Activated naive CD8-positive, alpha-beta T cell treated with anti-CD3 and anti-CD28 coated beads, Interleukin-2, amount 10 ng/mL, durations not matched to agents 7 days and 5 days (primary cell): Measurements from ENCODE around the gene GABRG3. TPM values are rescaled to one million over a fixed set of nuclear protein-coding genes. Genes with fewer than 3 reads are reported as not detected.

Experiments used
- ATAC-seq: fragments of 150-1000 bp; cut with Tn5 transposase; one replicate; pipeline ENCODE4 v1.10.0; 2021; ENCODE audit warnings: low read depth, moderate library complexity
- POLR2A ChIA-PET: fragments of 350-600 bp; sonication (Branson Sonifier 250); formaldehyde crosslinking; loops from one replicate; lab custom pipeline; 2021; ENCODE audit warnings: antibody characterized with exemption; lab: Charles Lee
- DNase-seq: peaks from one replicate; pipeline ENCODE4 v3.0.0; 2021
- H3K27ac Mint-ChIP-seq: one replicate; pipeline ENCODE4 v1.8.0; 2022; ENCODE audit warnings: mild to moderate bottlenecking, mixed read lengths
- H3K27me3 Mint-ChIP-seq: one replicate; pipeline ENCODE4 v1.8.0; 2022; ENCODE audit warnings: mild to moderate bottlenecking, moderate library complexity, mixed read lengths
- H3K36me3 Mint-ChIP-seq: one replicate; pipeline ENCODE4 v1.8.0; 2021; ENCODE audit warnings: mild to moderate bottlenecking, mixed read lengths
- H3K4me1 Mint-ChIP-seq: one replicate; pipeline ENCODE4 v1.8.0; 2021; ENCODE audit warnings: mixed read lengths
- H3K4me3 Mint-ChIP-seq: one replicate; pipeline ENCODE4 v1.8.0; 2022; ENCODE audit warnings: mild to moderate bottlenecking, moderate library complexity, mixed read lengths
- H3K9me3 Mint-ChIP-seq: one replicate; pipeline ENCODE4 v1.8.0; 2021; ENCODE audit warnings: mixed read lengths
- total RNA-seq, 2 experiments: library from RNA; stranded (reverse); gene quantifications; one replicate each; pipeline ENCODE4 v1.2.3, GENCODE V29; 2021

GABRG3 gene
- total RNA-seq, 2 experiments from 2014 or later, result not detected

DNA sequence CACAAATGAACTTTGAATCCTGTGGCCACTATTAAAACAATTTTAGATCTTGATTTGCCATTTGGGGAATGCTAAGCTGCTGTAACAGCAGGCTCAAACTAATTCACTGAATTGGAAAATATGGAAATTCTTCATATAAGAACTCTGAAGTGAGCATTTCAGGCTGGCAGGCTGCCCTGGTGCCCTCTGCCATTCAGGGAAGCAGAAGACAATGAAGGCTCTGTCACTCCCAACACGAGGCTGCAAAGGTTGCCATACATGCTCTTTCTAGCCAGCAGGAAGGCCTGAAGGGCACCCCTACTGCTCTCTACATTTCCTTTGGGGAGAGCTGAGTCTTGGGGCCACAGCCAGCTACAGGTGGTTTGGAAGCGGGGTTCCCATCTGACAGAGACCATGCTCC, 88.0 kb downstream of the GABRG3 start:
- POLR2A ChIA-PET, result no interaction called here
- Mint-ChIP-seq H3K27ac (no peak overlapping the region), H3K9me3 (no peaks in the 10 kb centered on the region), H3K4me1 (no peaks in the 10 kb centered on the region), H3K4me3 (no peak overlapping the region), H3K36me3 (no peaks in the 10 kb centered on the region), H3K27me3 (no peaks in the 10 kb centered on the region)
- ATAC-seq (no peak), DNase-seq (no peak)

DNA sequence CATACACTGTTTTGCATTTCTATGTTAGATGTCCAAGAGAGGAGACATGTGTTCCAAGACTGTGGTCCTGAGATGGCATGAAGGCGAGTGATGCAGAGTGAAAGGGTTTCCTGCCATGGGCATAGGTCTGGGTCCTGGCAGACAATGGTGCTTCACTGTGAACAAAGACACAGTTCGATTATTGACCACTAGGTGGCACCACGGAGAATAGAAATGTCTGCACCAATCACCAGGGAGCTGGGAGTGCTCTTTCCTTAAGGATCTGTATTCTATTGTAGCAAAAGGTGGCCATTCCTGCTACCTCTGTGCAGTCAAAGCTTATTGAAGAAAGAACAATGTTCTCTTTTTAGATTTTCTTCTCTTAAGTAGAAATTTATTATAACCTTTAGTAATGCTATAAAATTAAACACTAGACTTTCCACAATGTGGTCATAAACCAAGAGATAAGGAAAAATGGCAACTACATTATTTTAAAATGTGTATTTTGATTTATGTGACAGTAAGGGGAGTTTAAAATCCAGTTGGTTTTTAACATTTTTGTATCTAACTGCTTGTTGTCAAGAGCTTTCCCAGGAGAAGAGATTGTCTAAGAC, 88.7 kb downstream of the GABRG3 start:
- no peak for ATAC-seq
- Mint-ChIP-seq H3K4me1 (no peaks in the 10 kb centered on the region), H3K27ac (no peak overlapping the region), H3K9me3 (no peaks in the 10 kb centered on the region), H3K27me3 (no peaks in the 10 kb centered on the region), H3K4me3 (no peak overlapping the region), H3K36me3 (no peaks in the 10 kb centered on the region)
- POLR2A ChIA-PET, result no interaction called here
- no peak for DNase-seq

GRCh38 chr15:27061739-27062138, 90.8 kb downstream of the GABRG3 start:
- DNase-seq (no peak), ATAC-seq (no peak)
- Mint-ChIP-seq H3K4me3 (no peak overlapping the region), H3K9me3 (peaks cover 6% of the 10 kb centered on the region), H3K27ac (no peak overlapping the region), H3K4me1 (no peaks in the 10 kb centered on the region), H3K36me3 (no peaks in the 10 kb centered on the region), H3K27me3 (no peaks in the 10 kb centered on the region)
- POLR2A ChIA-PET, result no interaction called here

DNA sequence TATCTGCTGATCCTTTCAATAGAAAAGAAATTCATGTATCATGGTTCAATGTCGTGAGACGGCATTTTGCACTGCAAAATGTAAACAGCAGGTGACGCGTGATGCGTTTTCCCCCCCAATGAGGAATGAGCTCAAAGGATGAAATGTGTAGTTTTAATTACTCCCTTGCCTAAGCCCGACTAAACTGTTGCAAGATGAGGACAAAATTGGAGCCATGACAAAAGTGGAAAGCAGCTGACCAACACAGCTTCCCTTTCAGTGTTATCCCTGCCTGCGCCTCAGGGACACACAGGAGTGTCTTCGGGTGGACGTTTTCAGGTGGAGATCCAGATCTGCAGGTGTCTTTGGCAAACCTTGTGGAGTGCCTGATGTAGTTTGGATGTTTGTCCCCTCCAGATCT, 92.0 kb downstream of the GABRG3 start:
- no peak overlapping the region for H3K27ac Mint-ChIP-seq
- POLR2A ChIA-PET, result no interaction called here
- H3K27me3 Mint-ChIP-seq, result no peaks in the 10 kb centered on the region
- H3K4me3 Mint-ChIP-seq, result no peak overlapping the region
- peaks cover 12% of the 10 kb centered on the region for H3K9me3 Mint-ChIP-seq
- no peak for DNase-seq
- no peaks in the 10 kb centered on the region for H3K36me3 Mint-ChIP-seq
- ATAC-seq, result no peak
- no peaks in the 10 kb centered on the region for H3K4me1 Mint-ChIP-seq

DNA sequence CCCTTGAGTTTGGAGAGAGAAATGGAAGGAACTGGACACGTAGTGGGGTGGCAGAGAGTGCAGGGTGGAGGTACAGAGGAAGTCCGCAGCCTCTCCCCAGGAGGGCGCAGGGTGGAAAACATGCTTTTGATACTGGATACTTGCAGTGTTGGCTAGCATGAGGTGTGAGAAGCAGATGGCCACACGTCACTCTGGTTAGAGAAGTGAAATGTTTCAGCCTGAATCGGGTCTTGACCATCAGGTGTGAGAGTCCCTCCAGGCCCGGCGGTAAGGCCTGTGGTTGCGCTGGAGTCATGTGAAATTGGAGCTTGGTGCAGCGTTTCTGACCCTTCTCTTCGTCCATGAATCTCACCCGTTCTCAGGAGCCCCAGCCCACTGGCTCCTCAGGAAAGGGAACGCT, 93.1 kb downstream of the GABRG3 start:
- no peak overlapping the region for H3K27ac Mint-ChIP-seq
- POLR2A ChIA-PET, result no interaction called here
- DNase-seq (no peak), ATAC-seq (no peak)
- no peaks in the 10 kb centered on the region for H3K36me3 Mint-ChIP-seq
- peaks cover 12% of the 10 kb centered on the region for H3K9me3 Mint-ChIP-seq
- H3K4me1 Mint-ChIP-seq, result no peaks in the 10 kb centered on the region
- no peaks in the 10 kb centered on the region for H3K27me3 Mint-ChIP-seq
- H3K4me3 Mint-ChIP-seq, result no peak overlapping the region

DNA sequence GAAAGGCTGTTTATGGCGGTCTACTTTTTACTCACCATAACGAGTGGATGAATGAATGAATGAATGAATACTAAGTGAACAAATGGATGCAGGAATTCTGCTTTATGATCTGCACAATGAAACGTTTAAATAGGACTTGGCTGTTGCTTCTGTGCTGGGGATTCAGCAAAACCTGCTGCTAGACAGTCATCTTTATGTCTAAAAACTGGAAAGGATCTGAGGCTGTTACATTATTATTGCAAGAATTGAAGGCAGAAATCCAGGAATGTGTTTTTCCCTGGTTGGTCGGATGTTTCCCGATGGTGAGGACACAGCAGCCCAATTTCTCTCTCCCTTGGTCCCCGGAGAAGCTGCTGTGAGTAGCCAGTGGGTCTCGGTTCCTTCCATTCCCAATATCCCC, 94.2 kb downstream of the GABRG3 start:
- H3K27ac Mint-ChIP-seq, result no peak overlapping the region
- H3K36me3 Mint-ChIP-seq, result no peaks in the 10 kb centered on the region
- H3K27me3 Mint-ChIP-seq, result no peaks in the 10 kb centered on the region
- no peak for ATAC-seq
- H3K4me3 Mint-ChIP-seq, result no peak overlapping the region
- POLR2A ChIA-PET, result no interaction called here
- peaks cover 15% of the 10 kb centered on the region for H3K9me3 Mint-ChIP-seq
- DNase-seq, result no peak
- H3K4me1 Mint-ChIP-seq, result no peaks in the 10 kb centered on the region

DNA sequence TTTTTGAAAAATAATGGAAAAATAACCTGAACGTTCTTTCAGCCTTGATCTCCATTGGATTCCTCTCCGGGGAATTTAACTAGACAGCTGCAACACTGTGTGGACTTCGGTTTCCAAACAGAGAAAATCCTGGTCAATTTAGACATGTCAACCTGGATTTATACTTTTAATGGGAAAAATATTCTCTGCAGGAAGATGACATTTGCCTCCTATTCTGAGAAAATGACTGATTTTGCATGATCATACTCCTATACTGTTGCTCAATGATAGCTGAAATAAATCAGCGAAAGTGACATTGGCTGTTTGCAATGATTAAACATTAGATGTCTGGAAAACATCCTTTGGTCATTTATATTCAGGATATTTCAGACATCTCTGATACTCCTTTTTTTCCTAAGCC, 94.8 kb downstream of the GABRG3 start:
- Mint-ChIP-seq H3K27me3 (no peaks in the 10 kb centered on the region), H3K9me3 (peaks cover 17% of the 10 kb centered on the region), H3K27ac (no peak overlapping the region), H3K36me3 (no peaks in the 10 kb centered on the region), H3K4me1 (no peaks in the 10 kb centered on the region), H3K4me3 (no peak overlapping the region)
- ATAC-seq, result no peak
- DNase-seq, result no peak
- POLR2A ChIA-PET, result no interaction called here

DNA sequence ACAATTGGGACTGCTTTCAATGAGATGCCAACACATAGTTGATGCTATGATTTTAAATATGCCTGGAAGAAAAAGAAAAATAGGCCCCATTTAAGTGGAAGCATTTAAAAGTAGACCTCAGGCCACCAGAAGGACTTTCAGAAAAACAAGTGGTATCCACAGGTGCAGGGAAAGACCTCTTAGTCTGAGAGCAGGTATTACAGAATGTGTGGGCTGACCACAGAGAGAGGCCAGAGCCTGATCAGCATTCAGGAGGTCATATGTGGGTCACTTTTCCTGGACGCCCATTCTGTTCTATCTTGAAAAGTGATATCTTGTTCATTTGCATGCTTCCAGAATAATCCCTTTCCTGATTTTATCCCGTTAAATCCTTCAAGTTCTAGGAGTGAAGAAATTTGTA, 95.5 kb downstream of the GABRG3 start:
- no peaks in the 10 kb centered on the region for H3K4me1 Mint-ChIP-seq
- no peaks in the 10 kb centered on the region for H3K36me3 Mint-ChIP-seq
- DNase-seq (no peak), ATAC-seq (no peak)
- no peak overlapping the region for H3K27ac Mint-ChIP-seq
- POLR2A ChIA-PET, result no interaction called here
- no peaks in the 10 kb centered on the region for H3K27me3 Mint-ChIP-seq
- peaks cover 17% of the 10 kb centered on the region for H3K9me3 Mint-ChIP-seq
- no peak overlapping the region for H3K4me3 Mint-ChIP-seq

DNA sequence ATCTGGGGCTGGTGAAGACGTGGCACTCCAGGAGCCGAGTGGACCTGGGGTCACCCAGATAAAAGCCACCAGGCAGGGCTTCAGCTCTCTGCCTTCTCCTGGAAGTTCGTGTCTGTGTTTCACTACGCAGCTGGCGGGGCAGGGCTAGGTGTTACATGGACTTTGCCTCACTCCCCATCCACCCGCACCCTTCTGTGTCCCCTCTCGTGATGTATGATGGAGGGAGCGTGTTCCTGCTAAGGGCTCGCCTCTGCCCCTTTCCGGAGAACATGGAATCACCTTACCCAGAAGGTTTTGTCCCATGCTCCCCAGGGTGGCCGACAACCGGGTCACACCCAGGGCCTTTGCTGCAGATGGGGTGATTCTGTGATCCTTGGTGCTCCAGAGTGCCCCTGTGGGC, 96.2 kb downstream of the GABRG3 start:
- H3K9me3 Mint-ChIP-seq, result peaks cover 18% of the 10 kb centered on the region
- H3K27ac Mint-ChIP-seq, result no peak overlapping the region
- H3K27me3 Mint-ChIP-seq, result no peaks in the 10 kb centered on the region
- DNase-seq (no peak), ATAC-seq (no peak)
- no peak overlapping the region for H3K4me3 Mint-ChIP-seq
- no peaks in the 10 kb centered on the region for H3K36me3 Mint-ChIP-seq
- POLR2A ChIA-PET, result no interaction called here
- no peaks in the 10 kb centered on the region for H3K4me1 Mint-ChIP-seq

- Mint-ChIP-seq H3K4me1 (no peaks in the 10 kb centered on the region), H3K36me3 (no peaks in the 10 kb centered on the region), H3K9me3 (peaks cover 23% of the 10 kb centered on the region), H3K27ac (no peak overlapping the region), H3K4me3 (no peak overlapping the region), H3K27me3 (no peaks in the 10 kb centered on the region)
- POLR2A ChIA-PET, result no interaction called here
- ATAC-seq (no peak), DNase-seq (no peak)
These were observed 99.9 kb downstream of the GABRG3 start for GRCh38 chr15:27070841-27071240.

- Mint-ChIP-seq H3K27ac (no peak overlapping the region), H3K4me3 (no peak overlapping the region), H3K36me3 (no peaks in the 10 kb centered on the region), H3K27me3 (no peaks in the 10 kb centered on the region), H3K4me1 (no peaks in the 10 kb centered on the region), H3K9me3 (peaks cover 12% of the 10 kb centered on the region)
- POLR2A ChIA-PET, result no interaction called here
- DNase-seq (no peak), ATAC-seq (no peak)
These were observed 103.2 kb downstream of the GABRG3 start for GRCh38 chr15:27074179-27074578.

DNA sequence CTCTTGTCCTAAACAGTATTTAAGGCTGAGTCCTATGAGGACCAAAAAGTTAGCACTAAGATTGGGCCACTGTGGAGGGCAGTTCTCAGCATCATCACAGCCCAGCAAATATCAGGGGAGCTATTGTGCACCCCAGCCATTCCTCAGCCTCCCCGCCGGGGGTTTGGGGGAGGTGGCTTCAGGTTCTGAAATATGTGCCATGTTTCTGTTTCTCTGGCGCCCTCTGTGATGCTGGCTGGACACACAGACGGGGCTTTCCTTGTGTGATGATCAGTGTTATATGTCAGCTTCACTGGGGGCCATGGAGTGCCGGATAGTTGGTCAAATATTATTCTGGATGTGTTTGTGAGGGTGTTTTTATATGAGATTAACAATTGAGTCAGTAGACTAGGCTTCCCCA, 106.8 kb downstream of the GABRG3 start:
- Mint-ChIP-seq H3K27ac (no peak overlapping the region), H3K9me3 (peaks cover 3% of the 10 kb centered on the region)
- ATAC-seq, result no peak

DNA sequence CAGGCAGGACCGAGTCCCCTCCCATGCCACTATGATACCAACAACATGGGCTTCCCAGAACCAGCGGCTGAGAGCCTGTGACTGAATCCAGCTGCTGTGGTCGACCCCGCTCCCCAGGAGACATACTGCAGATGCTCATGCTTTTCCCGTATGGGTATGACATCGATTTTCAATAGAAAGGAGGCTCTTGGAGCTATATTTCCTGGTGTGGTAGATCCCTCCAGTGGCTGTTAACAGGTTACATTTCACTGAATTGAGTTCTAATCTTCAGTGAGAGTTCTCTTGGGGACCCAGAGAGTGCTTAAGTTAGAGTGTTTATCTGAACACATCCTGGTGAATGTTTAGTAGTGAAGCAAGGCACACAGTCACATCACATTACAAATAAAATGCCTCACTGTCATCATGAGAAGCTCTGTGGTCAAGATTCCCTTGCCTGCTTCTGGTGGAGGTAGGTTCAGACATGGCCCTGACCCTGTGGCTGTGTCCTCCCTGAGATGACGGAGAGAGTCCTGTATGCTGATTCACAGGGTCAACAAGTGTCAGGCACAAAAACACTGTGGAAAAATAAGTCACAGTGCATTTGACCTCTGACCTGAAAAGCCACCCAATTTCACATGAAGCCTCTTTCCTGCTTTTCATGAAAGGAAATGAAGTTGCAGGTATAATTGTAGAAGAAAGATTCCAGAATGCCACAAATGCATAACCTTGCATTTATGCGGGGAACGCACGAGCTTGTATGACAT, 110.9 kb downstream of the GABRG3 start:
- H3K4me1 Mint-ChIP-seq, result no peaks in the 10 kb centered on the region
- no peak overlapping the region for H3K27ac Mint-ChIP-seq
- no peak overlapping the region for H3K4me3 Mint-ChIP-seq
- POLR2A ChIA-PET, result no interaction called here
- ATAC-seq, result no peak
- H3K36me3 Mint-ChIP-seq, result no peaks in the 10 kb centered on the region
- no peaks in the 10 kb centered on the region for H3K27me3 Mint-ChIP-seq
- no peaks in the 10 kb centered on the region for H3K9me3 Mint-ChIP-seq
- no peak for DNase-seq

More for the DNA sequence above, 106.8 kb downstream of the GABRG3 start:
- no peak overlapping the region for H3K4me3 Mint-ChIP-seq
- POLR2A ChIA-PET, result no interaction called here
- H3K4me1 Mint-ChIP-seq, result no peaks in the 10 kb centered on the region
- no peaks in the 10 kb centered on the region for H3K27me3 Mint-ChIP-seq
- no peaks in the 10 kb centered on the region for H3K36me3 Mint-ChIP-seq
- no peak for DNase-seq

GRCh38 chr15:27082526-27082925, 111.5 kb downstream of the GABRG3 start:
- Mint-ChIP-seq H3K27ac (no peak overlapping the region), H3K4me1 (no peaks in the 10 kb centered on the region), H3K36me3 (no peaks in the 10 kb centered on the region), H3K9me3 (no peaks in the 10 kb centered on the region), H3K4me3 (no peak overlapping the region), H3K27me3 (no peaks in the 10 kb centered on the region)
- DNase-seq (no peak), ATAC-seq (no peak)
- POLR2A ChIA-PET, result no interaction called here
